ENCODE results near the gene CNN3. TPM values are rescaled to one million over a fixed set of nuclear protein-coding genes. Genes with fewer than 3 reads are reported as not detected.
A peak's percentile ranks its signal among the peaks of the same experiment; 100 is the strongest.

Gene CNN3
- total RNA-seq, 2 donors from 2014 or later = 275 to 308 TPM

- H3K27ac ChIP-seq (ENCODE audit: low read depth, low read length) = no peak overlapping the region
- Mint-ChIP-seq H3K27me3 (ENCODE audit: insufficient read depth) (no peaks in the 10 kb centered on the region), H3K9me3 (no peaks in the 10 kb centered on the region), H3K4me1 (peaks cover 11% of the 10 kb centered on the region), H3K4me3 (no peak overlapping the region), H3K27ac (no peak overlapping the region), H3K36me3 (ENCODE audit: low read depth) (peaks cover 70% of the 10 kb centered on the region)
- no peaks in the 10 kb centered on the region for H3K27me3 ChIP-seq (ENCODE audit: control insufficient read depth, insufficient read depth, low read length, poor library complexity, severe bottlenecking)
- no peak overlapping the region for H3K9ac ChIP-seq (ENCODE audit: extremely low read depth, low read length, poor library complexity, severe bottlenecking)
- peaks cover 69% of the 10 kb centered on the region for H3K36me3 ChIP-seq (ENCODE audit: control insufficient read depth, insufficient read depth, low read length)
- WGBS, 2 experiments (ENCODE audit: insufficient coverage in 1 of 2, insufficient read length in 1 of 2) = 76 to 90% methylated on average over 2 to 4 of the region's 4 CpGs
- H3K4me3 ChIP-seq (ENCODE audit: low read length) = no peak overlapping the region
- H3K9me3 ChIP-seq (ENCODE audit: control insufficient read depth, low read length) = no peaks in the 10 kb centered on the region
- TF ChIP-seq CTCF (conservative IDR thresholded peaks at IDR 0.05) = no peak
- DNase-seq = no peak
- H3K4me1 ChIP-seq (ENCODE audit: control insufficient read depth, insufficient read depth, low read length) = no peaks in the 10 kb centered on the region
Measured at GRCh38 chr1:94894630-94895029, 32.3 kb downstream of the CNN3 start.

- Histone ChIP-seq H3K4me3 (ENCODE audit: low read length) (no peak overlapping the region), H3K9me3 (ENCODE audit: control insufficient read depth, low read length) (no peaks in the 10 kb centered on the region), H3K27me3 (ENCODE audit: control insufficient read depth, insufficient read depth, low read length, poor library complexity, severe bottlenecking) (no peaks in the 10 kb centered on the region), H3K4me1 (ENCODE audit: control insufficient read depth, insufficient read depth, low read length) (no peaks in the 10 kb centered on the region), H3K27ac (ENCODE audit: low read depth, low read length) (peak overlapping the region; percentile 38), H3K36me3 (ENCODE audit: control insufficient read depth, insufficient read depth, low read length) (peaks cover 50% of the 10 kb centered on the region), H3K9ac (ENCODE audit: extremely low read depth, low read length, poor library complexity, severe bottlenecking) (no peak overlapping the region)
- Mint-ChIP-seq H3K9me3 (no peaks in the 10 kb centered on the region), H3K27me3 (ENCODE audit: insufficient read depth) (no peaks in the 10 kb centered on the region), H3K36me3 (ENCODE audit: low read depth) (peaks cover 55% of the 10 kb centered on the region), H3K4me3 (no peak overlapping the region), H3K4me1 (peaks cover 21% of the 10 kb centered on the region), H3K27ac (peak overlapping the region; percentile 35)
- no peak for DNase-seq
- 96 to 97% methylated on average over 4 of the region's 4 CpGs for WGBS, 2 experiments (ENCODE audit: insufficient coverage in 1 of 2, insufficient read length in 1 of 2)
- no peak for TF ChIP-seq CTCF (conservative IDR thresholded peaks at IDR 0.05)
Measured at GRCh38 chr1:94892604-94893254, 34.2 kb downstream of the CNN3 start.

- no peak overlapping the region for H3K27ac Mint-ChIP-seq
- peaks cover 40% of the 10 kb centered on the region for H3K4me1 Mint-ChIP-seq
- Histone ChIP-seq H3K27ac (ENCODE audit: low read depth, low read length) (no peak overlapping the region), H3K9ac (ENCODE audit: extremely low read depth, low read length, poor library complexity, severe bottlenecking) (no peak overlapping the region), H3K4me3 (ENCODE audit: low read length) (no peak overlapping the region), H3K4me1 (ENCODE audit: control insufficient read depth, insufficient read depth, low read length) (peaks cover 6% of the 10 kb centered on the region), H3K27me3 (ENCODE audit: control insufficient read depth, insufficient read depth, low read length, poor library complexity, severe bottlenecking) (no peaks in the 10 kb centered on the region), H3K36me3 (ENCODE audit: control insufficient read depth, insufficient read depth, low read length) (peaks cover 13% of the 10 kb centered on the region), H3K9me3 (ENCODE audit: control insufficient read depth, low read length) (no peaks in the 10 kb centered on the region)
- WGBS, 2 experiments (ENCODE audit: insufficient coverage in 1 of 2, insufficient read length in 1 of 2) = 84 to 90% methylated on average over 2 of the region's 3 CpGs
- TF ChIP-seq CTCF (conservative IDR thresholded peaks at IDR 0.05) = no peak
- no peak for DNase-seq
- no peaks in the 10 kb centered on the region for H3K27me3 Mint-ChIP-seq (ENCODE audit: insufficient read depth)
- no peaks in the 10 kb centered on the region for H3K9me3 Mint-ChIP-seq
- H3K4me3 Mint-ChIP-seq = no peak overlapping the region
- peaks cover 24% of the 10 kb centered on the region for H3K36me3 Mint-ChIP-seq (ENCODE audit: low read depth)
Measured at GRCh38 chr1:94888201-94888600, 38.7 kb downstream of the CNN3 start.

All from endodermal cell (in vitro differentiated cells).